ENCODE data around the gene OR1L6.

Gene OR1L6, protein sequence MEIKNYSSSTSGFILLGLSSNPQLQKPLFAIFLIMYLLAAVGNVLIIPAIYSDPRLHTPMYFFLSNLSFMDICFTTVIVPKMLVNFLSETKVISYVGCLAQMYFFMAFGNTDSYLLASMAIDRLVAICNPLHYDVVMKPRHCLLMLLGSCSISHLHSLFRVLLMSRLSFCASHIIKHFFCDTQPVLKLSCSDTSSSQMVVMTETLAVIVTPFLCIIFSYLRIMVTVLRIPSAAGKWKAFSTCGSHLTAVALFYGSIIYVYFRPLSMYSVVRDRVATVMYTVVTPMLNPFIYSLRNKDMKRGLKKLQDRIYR
- total RNA-seq, result 0 reads per million in 2 experiments

DNA sequence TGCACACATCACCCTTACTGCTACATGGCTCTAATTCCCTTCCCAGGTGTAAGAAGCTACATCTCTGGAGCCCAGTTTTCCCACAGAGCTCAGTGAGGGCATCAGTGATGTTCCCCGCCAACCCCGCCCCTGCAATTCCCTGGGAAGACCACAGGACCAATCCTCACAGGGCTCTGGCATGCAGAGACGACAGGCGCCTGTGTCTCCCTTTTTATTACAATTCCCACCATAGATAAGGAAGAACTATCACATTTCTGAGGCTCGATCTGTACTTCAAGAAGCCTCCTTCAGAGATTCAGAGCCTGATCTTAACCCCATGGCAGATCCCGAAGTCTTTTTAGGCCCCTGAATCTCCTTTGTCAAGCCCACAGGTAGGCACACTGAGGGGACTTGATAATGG, at the start of gene OR1L6:
Gene OR1L6, plus strand, starts transcription at position 301 of the 400 bp plus-strand sequence. CDS start 7,545 bp downstream, outside the sequence.
- DNase-seq (ENCODE audit: low read depth), result no peak

DNA sequence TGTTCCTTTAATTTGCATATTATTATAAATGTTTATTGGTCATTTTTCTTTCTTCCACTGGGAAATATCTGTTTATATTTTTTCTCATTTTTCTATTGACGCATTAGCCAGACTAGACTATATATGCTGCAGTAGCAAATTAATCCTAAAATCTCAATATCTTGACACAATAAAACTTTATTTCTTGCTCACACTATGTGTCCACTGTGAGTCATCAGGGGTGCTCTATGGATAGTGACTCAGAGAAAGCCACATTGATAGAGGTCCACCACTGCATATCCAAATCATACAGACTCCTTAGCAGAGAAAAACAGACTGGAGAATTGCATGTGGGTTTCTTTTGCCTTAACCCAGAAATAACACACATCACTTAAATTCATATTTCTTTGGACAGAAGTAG, 46.4 kb upstream of the OR1L6 start:
- no peak for DNase-seq (ENCODE audit: low read depth)

DNA sequence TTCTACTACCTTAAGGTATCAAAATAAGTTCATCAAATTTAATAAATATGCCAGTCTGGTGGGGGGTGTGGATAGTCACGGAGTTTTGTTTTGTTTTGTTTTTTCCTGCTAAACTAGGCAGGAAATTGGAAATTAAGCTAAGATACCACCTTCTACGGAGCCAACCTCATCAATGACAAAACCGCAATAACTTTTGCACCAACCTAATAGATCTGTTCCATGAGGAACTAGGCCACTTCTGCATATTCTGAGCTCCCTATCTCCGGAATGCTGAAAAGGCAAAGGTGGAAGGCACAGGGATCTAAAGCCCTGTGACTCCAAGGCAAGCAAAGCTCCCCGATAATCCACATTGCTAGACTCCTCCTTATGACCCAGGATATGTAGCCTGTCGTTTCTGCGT, 24.1 kb upstream of the OR1L6 start:
- DNase-seq (ENCODE audit: low read depth), result no peak

DNA sequence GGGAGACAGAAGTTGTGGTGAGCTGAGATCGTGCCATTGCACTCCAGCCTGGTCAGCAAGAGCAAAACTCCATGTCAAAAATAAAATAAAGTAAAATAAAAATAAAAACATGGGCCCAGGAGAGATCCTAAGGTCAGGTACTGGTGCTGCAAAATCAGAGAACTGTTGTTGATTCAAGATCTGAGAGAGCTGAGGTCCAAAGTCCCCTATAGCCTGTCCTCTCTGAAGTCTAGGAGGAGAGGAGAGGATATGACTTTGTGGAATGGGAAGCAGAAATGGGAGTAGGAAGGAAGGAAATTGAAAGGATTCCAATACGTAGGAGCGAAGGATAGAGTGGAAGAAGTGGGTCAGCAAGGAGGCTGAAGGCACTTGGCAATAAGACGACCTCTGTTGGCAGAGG, 22.9 kb upstream of the OR1L6 start:
- DNase-seq (ENCODE audit: low read depth), result no peak

DNA sequence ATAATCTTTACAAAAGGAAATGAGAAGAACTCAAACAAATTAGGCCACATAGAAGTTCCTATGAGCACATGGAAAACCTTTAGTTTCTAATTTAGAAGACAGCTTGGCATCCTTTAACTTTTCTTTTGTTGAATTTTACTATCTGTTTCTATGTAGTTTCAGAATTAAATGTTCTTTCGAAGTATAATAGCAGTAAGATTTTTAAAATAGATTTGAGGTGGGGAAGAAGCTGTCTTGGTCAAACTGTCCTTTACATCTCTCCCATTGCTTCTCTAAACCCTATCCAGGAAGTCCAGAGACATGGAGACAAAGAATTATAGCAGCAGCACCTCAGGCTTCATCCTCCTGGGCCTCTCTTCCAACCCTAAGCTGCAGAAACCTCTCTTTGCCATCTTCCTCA, 18.4 kb upstream of the OR1L6 start, which contains the start of gene OR1L4:
Gene OR1L4, plus strand, starts transcription at position 301 of the 400 bp plus-strand sequence. Its CDS starts 0 bp downstream, at position 301.
- DNase-seq (ENCODE audit: low read depth), result no peak

DNA sequence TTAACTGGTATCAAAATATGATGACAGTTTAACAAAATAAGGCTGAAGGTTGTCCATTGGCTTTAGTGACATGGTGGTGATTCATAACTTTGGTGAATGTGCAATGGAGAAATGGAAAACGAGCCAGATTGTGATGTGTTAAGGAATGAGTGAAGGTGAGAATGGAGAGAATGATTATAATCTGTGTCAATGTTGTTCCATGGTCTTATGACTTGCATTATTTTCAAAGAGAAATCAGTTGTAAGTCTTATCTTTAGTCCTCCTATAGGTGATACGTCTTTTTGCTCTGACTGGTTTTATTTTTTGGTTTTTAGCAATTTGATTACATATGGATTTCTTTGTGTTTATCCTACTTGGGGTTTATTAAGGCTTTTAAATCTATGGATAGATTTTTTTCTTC, 12.7 kb downstream of the OR1L6 start:
- DNase-seq (ENCODE audit: low read depth), result no peak

DNA sequence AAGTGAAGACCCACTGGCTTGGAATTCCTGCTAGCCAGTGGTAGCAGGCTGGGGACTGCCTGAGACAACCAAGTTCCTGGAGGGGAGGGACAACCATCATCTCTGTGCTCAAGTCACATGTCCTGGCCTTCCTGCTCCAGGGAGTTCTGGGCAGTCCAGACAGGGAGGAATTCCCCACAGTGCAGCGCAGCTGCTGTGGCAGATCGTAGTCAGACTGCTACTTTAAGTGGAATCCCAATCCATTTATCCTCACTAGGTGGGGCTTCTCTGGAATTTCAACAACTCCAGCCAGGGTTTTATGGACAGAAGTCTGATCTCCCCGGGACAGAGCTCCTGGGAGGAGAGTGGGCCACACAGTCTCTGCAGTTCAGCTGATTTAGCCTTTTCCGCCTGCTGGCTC, 25.7 kb downstream of the OR1L6 start:
- no peak for DNase-seq (ENCODE audit: low read depth)

DNA sequence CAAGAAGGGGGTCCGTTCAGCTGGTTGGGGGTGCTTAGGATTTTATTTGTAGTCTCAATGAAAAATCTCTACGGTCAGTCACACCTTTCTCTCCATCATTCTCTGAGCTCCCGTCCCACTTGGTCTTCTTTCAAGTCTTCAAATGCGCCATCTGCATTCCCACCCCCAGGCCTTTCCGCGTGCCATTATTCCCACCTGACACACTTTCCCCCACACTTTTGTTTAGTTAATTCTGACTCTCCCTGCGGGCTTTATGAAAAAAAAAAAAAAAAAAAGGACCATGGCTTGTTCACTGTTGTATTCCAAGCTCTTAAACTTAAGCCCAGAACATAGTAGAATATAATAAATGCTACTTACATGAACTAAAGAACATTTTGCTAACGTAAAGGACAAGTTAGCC, 34.9 kb downstream of the OR1L6 start:
- no peak for DNase-seq (ENCODE audit: low read depth)

DNA sequence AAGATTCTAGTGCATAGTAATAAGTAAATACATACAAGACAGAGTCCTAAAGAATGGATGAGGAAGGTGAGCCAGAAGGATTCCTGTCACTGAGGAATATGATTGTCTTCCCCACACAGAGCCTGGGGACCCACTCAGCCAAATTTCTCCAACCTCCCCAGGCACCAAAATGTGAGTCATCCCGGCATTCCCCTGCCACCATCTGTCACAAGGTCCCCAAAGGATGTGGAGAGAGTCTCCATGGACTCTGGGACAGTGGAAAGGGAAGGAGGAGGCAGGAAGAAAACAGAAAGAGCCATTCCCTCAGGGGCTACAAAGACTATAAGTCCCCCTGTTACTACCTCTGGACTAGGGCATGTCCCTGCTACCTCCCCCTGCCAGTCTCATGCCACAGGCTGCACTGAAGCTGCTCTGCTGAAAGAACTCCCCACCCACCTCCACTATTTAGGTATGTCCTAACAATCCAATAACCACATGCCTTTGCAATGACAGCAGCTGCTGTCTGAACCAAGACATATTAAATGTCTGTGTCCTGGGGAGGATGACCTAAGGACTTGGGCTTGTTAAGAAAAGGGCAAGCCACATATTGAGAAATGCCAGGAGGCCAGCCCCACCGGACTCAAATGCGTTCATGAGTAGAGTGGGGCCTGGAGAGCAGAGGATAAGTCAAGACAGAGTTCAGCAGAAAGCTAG, 36.0 kb downstream of the OR1L6 start:
- no peak for DNase-seq (ENCODE audit: low read depth)

DNA sequence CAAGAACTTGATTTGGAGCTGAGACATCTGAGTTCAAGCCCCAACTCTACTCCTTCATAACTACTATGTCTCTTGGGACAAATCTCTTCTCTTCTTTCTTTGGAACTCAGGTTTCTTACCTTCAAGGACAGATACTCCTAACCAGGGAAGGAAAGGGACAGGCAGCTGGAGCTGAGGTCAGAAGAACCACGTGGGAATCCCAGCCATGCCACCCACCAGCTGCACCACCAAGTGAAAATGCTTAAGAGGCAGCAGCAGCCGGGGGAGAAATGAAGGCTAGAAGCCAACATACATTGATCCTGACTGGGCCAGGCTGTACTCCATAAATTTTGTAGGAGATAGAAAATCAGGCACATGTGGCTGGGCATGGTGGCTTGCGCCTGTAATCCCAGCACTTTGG, 37.1 kb downstream of the OR1L6 start:
- no peak for DNase-seq (ENCODE audit: low read depth)

DNA sequence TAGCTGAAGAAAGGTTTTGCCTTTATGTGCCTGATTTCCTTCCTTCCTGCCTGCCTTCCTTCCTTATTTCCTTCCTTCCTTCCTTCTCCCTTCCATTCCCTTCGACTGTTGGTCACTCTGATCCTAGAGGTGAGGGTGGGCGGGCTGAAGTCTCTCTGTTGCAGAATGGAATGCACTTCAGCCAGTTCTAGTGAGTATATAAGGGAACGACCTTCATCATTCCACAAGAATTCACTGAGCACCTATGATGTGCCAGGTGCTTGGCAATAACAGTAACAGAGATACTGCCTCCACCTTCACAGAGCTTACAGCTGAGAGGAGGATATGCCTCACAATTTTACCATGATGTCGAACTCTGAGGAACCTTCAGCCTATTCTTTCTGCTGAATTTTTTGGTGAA, 37.9 kb downstream of the OR1L6 start:
- DNase-seq (ENCODE audit: low read depth), result no peak

DNA sequence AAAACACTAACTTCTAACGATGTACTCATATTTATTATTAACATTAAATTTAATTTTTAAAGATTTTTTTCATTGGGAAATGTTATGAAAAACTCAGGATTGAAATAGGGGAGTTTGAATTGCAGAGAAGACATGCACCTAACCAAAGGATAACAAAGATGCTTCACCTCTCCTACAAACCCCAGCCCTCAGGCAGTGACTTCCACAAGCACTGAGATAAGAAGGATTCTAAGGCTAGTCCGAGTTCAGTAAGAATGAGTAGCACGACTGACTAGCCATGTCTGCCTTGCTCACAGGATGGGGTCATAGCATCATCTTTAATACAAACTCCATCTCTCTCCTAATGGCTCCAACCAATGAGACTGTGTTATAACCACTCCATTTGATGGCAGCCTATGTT, 39.6 kb downstream of the OR1L6 start:
- no peak for DNase-seq (ENCODE audit: low read depth)

DNA sequence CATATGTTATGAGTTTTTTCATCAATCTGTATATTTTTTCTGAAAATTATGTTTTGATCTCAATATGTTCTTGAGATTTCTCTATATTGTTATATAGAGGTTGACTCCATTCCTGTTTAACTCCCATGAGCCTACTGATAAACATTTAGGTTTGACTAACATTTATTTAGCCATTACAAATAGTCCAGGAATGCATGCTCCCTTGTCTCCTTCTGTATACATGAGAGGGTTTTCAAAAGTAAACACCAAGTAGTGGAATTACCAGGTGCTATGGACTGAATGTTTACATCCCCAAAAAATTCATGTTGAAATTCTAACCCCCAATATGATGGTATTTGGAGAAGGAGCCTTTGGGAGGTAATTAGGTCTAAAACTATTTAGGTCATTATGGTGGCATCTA, 43.2 kb downstream of the OR1L6 start:
- DNase-seq (ENCODE audit: low read depth), result no peak

DNA sequence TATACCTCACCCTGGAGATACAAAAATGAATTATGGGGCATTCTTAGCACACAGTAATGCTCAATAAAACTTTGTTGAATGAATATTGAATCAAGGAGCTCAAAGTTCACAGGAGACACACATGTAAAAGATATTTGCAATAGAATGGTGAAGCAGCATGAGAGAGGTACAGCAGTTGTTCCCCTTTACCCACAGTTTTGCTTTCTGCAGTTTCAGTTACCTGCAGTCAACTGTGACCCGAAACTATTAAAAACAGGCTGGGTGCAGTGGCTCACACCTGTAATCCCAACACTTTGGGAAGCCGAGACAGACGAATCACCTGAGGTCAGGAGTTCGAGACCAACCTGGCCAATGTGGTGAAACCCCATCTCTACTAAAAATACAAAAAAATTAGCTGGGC, 44.2 kb downstream of the OR1L6 start:
- DNase-seq (ENCODE audit: low read depth), result no peak

DNA sequence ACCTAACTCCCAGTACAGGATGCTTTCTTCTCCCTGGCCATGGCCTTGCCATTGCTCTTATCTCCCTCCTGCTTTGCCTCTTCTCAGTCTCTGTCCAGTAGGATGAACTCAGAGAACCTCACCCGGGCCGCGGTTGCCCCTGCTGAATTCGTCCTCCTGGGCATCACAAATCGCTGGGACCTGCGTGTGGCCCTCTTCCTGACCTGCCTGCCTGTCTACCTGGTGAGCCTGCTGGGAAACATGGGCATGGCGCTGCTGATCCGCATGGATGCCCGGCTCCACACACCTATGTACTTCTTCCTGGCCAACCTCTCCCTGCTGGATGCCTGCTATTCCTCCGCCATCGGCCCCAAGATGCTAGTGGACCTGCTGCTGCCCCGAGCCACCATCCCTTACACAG, 46.7 kb downstream of the OR1L6 start, which contains the start of gene OR5C1:
Gene OR5C1, plus strand, starts transcription at position 103 of the 400 bp plus-strand sequence. Its CDS starts 0 bp downstream, at position 103.
- no peak for DNase-seq (ENCODE audit: low read depth)

DNA sequence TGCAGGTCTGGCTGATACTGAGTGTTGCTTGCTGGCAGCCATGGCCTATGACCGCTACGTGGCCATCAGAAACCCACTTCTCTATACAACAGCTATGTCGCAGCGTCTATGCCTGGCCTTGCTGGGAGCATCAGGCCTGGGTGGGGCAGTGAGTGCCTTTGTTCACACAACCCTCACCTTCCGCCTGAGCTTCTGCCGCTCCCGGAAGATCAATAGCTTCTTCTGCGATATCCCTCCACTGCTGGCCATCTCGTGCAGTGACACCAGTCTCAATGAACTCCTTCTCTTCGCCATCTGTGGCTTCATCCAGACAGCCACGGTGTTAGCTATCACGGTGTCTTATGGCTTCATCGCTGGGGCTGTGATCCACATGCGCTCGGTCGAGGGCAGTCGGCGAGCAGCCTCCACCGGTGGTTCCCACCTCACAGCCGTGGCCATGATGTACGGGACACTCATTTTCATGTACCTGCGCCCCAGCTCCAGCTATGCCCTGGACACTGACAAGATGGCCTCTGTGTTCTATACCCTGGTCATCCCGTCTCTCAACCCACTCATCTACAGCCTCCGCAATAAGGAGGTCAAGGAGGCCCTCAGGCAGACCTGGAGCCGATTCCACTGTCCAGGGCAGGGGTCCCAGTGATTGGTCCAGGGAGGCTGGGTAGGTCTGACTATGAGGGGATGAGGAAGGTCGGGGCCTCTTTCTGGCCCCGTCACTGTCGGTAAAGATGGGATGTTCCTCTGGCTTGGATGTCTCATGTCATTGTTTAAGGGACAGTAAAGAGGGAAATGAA, 47.3 kb downstream of the OR1L6 start:
- no peak for DNase-seq (ENCODE audit: low read depth)

DNA sequence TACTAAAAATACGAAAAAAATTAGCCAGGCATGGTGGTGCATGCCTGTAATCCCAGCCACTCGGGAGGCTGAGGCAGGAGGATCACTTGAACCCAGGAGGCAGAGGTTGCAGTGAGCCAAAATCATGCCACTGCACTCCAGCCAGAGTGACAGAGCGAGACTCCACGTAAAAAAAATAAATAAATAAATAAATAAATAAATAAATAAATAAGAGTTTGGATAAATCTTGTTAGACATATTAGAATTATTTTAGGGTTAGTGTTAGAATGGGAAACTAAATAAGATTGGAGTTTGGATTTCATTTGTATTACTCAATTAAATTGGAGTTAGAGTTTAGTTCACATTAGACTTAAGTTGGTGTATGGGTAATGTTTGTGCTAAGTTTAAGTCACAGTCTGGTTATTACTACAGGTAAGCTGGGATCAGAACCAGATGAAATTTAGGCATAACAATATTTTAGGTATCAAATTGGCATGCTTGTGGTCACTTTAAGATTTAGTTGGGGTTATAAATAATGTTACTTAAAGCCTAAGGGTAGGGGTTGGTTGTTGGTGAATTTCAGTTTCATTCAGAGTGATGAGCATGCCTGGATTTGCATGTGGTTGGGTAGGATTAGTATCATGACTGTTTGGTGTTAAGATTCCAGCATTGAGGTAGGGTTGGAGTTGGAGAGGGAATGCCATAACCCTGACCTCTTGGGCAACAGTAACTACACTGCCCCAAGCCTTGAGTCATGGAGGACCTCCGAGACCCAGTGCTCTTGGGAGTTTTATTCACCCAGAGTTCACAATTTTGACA, 50.0 kb downstream of the OR1L6 start:
- no peak for DNase-seq (ENCODE audit: low read depth)

DNA sequence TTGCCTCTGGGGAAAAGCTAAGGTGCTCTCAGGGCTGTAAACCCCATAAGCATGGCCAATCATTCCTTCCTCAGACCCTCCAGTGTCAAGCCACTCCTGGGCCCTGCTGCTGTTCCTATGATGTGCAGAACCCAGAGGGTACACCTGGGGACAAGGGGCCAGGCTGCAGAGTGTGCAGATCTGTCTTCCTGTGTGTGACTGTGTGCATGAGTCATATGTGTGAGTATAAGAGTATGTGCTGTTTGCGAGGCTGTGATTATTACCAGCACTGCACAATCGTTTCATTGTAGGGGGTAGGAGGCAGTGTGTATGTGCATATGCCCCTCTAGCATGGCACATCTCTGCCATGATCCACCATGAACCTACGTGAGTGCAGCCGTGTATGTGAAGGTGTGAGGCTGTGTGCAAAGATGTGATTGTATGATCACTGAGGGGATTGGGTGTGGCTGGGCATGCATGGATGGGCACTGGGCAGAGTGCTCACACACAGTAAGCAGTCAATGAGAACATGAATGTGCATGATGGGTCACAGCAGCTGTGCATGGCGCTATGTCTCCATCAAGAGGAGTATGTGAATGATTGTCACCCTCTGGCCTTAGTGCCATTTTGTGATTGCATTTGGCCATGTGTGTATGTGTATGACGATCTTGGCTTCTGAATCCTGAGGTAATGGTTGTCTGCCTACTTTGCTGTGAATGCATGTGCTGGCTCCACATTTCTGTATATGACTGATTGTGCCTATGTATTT, 55.4 kb downstream of the OR1L6 start:
- DNase-seq (ENCODE audit: low read depth), result no peak
